GM12872 (cell line): ENCODE measurements around the gene QRICH2.
A peak's percentile ranks its signal among the peaks of the same experiment; 100 is the strongest.

ENCODE experiments used
- TF ChIP-seq, protein P1 (sequence below): IDR thresholded peaks from 3 replicates; pipeline ENCODE4 v1.5.1; 2011; ENCODE audit warnings: low read depth, mild to moderate bottlenecking, low read length, moderate library complexity; ENCODE audit not compliant: insufficient read depth

QRICH2 gene

DNA sequence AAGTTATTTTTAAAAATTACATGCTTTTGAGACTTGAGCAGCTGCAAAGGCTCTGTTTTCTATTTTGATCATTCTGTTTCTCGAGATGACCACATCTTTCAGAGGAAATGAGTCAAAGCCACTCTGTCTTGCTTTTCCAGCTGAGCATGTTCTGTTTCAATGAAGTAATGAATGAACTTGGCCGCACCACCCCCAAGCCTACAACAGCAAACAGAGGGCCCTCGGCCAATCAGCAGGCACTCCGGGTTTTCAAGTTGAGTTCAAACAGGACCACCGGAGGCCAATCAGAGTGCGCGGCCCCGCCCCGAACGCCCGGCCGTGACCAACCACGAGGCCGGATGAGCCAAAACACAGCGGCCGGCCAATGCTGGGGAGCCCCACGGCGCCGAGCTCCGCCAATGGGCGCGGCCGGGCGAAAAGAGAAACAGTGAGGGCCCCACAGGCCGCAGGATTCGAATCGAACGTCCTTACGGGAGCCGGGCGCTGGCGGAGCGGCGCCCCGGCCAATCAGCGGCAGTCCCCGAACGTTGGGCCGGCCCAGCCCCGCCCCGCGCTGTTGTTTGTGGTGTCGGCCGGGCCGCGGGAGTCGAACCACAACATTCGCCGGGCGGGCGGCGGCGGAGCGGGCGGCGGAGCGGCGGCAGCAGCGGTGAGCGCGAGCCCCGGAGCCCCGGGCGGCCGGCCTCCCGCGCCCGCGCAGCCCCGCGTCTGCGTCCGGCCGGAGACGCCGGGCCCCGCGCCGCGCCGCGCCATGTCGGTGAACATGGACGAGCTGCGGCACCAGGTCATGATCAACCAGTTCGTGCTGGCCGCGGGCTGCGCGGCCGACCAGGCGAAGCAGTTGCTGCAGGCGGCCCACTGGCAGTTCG, 43.1 kb downstream of the QRICH2 start, which contains the start of gene UBALD2:
UBALD2 (plus strand) TSS at position 594 of the 869 bp plus-strand sequence; CDS start at position 752, 158 bp downstream.
- TF ChIP-seq, protein P1, sequence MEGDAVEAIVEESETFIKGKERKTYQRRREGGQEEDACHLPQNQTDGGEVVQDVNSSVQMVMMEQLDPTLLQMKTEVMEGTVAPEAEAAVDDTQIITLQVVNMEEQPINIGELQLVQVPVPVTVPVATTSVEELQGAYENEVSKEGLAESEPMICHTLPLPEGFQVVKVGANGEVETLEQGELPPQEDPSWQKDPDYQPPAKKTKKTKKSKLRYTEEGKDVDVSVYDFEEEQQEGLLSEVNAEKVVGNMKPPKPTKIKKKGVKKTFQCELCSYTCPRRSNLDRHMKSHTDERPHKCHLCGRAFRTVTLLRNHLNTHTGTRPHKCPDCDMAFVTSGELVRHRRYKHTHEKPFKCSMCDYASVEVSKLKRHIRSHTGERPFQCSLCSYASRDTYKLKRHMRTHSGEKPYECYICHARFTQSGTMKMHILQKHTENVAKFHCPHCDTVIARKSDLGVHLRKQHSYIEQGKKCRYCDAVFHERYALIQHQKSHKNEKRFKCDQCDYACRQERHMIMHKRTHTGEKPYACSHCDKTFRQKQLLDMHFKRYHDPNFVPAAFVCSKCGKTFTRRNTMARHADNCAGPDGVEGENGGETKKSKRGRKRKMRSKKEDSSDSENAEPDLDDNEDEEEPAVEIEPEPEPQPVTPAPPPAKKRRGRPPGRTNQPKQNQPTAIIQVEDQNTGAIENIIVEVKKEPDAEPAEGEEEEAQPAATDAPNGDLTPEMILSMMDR = no peak

DNA sequence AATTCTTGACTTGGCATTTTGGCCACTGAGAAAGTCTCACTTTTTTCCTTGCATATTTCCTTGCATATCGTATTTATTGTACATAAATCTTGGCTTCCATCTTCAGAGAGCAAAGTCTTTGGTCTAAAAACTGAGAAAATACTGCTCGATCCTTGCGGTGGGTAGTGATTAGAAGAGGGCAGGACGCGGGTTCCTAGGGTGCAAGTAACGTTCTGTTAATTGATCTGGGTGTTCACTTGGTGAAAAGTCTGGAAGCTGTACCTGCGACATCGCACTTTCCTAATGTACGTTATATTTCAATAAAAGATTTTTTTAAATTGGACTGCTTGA, 43.7 kb downstream of the QRICH2 start:
- TF ChIP-seq, protein P1 = no peak

DNA sequence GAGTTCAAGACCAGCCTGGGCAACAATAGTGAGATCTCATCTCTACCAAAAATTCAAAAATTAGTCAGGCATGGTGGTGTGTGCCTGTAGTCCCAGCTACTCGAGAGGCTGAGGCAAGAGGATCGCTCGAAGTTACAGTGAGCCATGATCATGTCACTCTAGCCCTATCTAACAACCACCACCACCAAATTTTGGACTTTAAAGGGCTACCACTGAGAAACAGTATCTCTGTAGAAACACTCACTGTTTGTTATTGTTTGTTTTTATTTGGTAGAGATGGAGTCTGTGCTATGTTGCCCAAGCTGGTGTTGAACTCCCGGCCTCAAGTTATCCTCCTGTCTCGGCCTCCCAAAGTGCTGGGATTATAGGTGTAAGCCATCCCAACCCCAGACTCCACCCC, 44.2 kb downstream of the QRICH2 start:
- TF ChIP-seq, protein P1 = no peak

DNA sequence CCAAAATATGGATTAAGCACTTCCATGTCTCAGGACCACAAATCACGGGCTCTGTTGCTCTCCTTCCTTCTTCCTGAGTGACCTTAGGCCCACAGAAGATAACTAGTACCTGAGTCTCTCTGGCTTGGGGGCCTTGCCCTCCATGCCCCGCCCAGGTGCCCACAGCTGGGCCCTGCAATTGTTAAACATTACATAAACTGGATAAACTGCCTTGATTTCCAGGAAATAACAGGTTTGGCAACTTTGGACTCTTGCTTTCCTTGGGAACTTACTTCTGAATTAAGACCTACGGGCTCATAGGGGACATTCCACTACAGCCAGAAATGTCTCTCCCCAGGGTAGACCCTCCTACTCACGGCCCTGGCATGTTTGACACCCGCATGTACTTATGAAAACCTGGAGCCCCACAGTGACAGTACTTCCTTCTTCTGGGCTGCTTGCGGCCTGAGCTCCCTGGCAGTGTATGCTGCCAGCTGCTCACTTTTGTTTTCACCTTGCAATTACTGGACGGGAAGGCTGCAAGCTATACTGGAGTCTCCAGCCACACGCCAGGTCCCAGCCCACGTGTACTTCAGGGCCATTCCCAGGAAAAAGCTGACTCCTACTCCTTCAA, 45.2 kb downstream of the QRICH2 start:
- TF ChIP-seq, protein P1 = no peak

DNA sequence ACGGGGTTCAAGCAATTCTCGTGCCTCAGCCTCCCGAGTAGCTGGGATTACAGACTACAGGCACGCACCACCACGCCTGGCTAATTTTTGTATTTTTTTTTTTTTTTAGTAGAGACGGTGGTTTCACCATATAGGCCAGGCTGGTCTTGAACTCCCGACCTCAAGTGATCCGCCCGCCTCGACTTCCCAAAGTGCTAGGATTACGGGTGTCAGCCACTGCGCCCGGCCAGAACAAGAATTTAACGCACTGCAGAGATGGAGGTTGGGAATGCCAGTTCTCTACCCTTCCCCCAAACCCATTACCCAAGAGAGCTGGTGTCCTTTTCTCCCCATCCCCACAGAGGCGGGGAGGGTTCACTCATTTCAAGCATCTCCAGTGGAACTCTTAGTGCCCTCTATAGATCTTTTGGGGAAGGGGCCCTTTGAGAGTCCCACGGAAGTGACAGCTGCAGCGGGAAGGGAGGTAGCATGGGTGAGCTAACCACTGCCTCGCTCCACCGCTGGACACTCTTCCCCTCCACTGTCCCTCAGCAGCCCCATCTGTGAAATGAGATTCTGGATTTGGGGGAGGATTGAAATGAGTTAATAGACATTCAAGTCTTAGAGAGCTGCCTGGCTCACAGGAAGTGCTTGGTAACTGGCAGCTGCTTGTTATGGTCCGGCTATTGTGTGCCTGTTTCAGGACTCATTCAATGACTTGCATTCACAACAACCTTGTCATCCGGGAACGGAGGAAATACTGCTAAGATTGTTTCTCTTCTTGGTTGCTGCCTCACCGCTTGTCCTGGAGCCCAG, 46.5 kb downstream of the QRICH2 start:
- TF ChIP-seq, protein P1 = peak; percentile 35; the same call in 2 of the 3 replicates

DNA sequence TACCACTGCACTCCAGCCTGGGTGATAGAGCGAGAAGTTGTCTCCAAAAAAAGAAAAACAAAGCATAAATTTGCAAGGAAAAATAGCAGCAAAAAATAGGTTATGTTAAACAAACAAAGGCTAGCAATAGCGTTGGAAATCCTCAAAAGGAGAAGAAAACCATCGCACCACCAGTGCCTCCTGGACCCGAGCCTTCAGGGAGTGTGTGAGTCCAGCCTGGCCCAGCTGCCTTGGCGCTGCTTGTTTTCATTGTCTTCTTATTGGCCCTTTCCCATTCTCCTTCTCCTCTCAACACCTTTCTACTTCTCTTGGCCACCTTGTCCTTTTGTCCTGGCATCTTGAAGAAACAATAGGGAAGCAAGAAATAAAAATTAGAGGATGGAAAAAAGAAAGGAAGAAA, 47.4 kb downstream of the QRICH2 start:
- TF ChIP-seq, protein P1 = no peak

DNA sequence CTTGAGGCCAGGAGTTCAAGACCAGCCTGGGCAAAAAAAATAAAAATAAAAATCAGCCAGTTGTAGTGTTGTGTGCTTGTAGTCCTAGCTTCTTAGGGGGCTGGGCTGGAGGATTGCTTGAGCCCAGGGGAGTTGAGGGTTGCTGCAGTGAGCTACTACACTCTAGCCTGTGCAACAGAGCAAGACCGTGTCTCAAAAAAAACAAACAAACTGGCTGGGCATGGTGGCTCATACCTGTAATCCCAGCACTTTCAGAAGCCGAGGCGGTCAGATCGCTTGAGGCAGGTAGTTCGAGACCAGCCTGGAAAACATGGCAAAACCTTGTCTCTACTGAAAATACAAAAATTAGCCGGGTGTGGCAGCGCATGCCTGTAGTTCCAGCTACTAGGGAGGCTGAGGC, 47.9 kb downstream of the QRICH2 start:
- TF ChIP-seq, protein P1 = no peak
